ENCODE measurements around the gene TDRD5.
"Not testable (repeated sequence)": the region's sequence is repeated elsewhere in the genome, so short reads cannot be mapped to it uniquely, and the experiment has no call there.

TDRD5 gene

GRCh38 chr1:179612361-179612760, 20.7 kb downstream of the TDRD5 start:
- no peak for DNase-seq

DNA sequence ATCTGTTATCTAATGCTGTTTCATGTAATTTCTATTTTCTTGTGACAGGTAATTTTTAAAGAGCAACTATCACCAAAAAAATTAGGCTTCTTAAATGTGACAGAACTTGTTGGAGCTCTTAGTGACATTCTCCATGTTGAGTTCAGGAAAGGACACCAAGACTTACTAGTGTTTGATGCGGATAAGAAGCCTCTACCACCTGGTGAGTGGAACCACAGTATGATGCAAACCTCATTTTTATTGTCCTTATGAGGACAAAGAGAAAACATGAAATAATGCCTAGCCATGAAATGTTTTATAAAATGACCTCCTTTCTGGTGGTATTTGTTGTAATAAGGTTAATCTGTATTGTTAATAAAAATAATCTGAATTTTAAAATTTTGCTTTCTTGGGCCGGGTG, 39.1 kb downstream of the TDRD5 start:
- no peak for DNase-seq

GRCh38 chr1:179632868-179633267, 41.2 kb downstream of the TDRD5 start:
- DNase-seq = no peak

- no peak for DNase-seq
Measured at GRCh38 chr1:179637211-179637860, 45.7 kb downstream of the TDRD5 start.

DNA sequence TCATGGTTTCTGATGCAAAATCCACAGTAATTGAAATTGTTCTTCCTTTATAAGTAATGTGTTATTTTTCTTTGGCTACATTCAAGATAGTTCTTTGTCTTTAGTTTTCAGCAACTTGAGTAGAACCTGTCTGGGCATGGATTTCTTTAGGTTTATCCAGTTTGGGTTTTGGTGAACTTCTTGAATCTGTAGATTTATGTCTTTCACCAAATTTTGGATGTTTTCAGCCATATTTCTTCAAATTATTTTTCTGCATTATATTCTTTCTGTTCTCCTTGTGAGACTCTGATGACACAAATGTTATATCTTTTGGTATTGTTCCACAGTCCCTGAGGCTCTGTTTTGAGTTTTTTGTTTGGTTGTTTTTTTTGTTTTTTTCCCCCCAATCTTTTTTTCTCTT, 69.4 kb downstream of the TDRD5 start:
- no peak for DNase-seq

DNA sequence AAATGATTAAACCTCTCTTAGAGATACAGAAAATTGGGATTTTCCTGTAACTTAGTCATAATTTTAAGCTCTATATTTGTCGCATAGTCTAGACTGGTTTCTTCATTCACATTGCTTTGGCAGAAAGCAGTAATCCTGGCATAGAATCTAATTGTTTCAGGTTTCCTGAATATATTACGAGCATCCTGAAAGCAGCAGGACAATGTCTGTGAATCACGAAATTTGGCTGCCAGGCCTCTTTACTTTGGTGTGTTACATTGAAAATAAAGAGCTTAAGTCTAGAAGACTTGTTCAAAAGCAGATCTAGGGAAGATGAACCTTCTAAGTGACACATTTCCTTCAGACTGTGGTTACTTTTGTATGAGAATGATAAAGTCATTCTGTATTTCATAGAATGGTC, 72.2 kb downstream of the TDRD5 start:
- DNase-seq = no peak

- DNase-seq = no peak
Measured at GRCh38 chr1:179677882-179678281, 86.2 kb downstream of the TDRD5 start.

DNA sequence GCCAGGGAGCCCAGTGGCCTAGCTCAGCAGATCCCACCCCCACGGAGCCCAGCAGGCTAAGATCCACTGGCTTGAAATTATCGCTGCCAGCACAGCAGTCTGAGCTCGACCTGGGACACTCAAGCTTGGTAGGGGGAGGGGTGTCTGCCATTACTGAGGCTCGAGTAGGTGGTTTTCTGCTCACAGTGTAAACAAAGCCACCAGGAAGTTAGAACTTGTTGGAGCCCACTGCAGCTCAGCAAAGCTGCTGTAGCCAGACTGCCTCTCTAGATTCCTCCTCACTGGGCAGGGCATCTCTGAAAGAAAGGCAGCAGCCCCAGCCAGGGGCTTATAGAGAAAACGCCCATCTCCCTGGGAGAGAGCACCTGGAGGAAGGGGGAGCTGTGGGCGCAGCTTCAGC, 102.9 kb downstream of the TDRD5 start:
- not testable (repeated sequence) for DNase-seq

- DNase-seq = no peak
Measured at GRCh38 chr1:179702946-179703539, 111.4 kb downstream of the TDRD5 start.

DNA sequence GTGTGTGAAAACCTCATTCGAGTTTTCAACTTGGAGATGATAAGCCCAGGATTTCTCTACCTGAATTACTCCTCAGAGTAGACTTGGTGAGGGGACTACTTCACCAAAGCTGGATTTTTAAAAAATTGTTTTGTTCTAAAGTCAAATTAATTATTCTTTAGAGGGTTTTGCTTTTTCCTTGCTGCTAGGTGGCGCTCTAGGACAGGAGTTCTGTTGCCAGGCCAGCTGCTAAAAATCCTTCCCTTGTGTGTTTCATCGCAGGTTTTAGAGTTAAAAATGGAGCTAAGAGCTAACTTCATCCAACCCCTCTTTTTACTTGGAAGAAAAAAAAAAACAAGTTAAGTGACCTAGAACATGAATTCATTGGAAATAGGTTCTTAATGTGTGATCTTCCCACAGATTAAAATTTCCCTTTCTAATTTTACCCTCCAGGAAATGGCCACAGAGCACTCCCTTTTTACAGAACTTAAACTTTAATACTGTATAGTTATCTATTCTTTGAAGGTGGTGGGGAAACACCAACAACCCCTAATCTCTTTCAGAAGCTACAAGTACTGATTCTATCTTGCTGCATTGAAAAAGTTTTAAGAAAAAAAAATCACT, 114.8 kb downstream of the TDRD5 start:
- DNase-seq = peak; percentile 66

DNA sequence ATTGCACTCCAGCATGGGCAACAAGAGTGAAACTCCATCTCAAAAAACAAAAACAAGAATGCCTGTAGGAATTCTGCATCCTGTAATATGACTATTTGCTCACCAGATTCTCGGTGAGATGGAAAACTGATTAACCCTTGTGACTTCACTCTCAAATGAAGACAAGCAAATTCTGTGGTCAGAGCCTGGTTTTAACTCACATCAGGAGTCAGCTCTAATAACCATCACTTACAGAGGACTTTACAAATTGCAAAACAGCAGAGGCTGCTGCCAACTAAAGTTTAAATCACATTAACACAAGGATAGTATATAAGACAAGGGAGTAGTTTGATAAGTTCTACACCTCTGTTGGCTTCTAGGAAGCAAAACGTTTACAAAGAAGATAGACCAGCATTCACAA, 115.8 kb downstream of the TDRD5 start:
- no peak for DNase-seq

- no peak for DNase-seq
Measured at GRCh38 chr1:179708434-179709195, 117.0 kb downstream of the TDRD5 start.

GRCh38 chr1:179709841-179710329, 118.3 kb downstream of the TDRD5 start:
- no peak for DNase-seq

GRCh38 chr1:179714159-179714558, 122.5 kb downstream of the TDRD5 start:
- DNase-seq = no peak

- DNase-seq = no peak
Measured at GRCh38 chr1:179714623-179715022, 123.0 kb downstream of the TDRD5 start.

GRCh38 chr1:179719272-179719671, 127.6 kb downstream of the TDRD5 start:
- DNase-seq = no peak

- DNase-seq = no peak
Measured at GRCh38 chr1:179728271-179728670, 136.6 kb downstream of the TDRD5 start.

DNA sequence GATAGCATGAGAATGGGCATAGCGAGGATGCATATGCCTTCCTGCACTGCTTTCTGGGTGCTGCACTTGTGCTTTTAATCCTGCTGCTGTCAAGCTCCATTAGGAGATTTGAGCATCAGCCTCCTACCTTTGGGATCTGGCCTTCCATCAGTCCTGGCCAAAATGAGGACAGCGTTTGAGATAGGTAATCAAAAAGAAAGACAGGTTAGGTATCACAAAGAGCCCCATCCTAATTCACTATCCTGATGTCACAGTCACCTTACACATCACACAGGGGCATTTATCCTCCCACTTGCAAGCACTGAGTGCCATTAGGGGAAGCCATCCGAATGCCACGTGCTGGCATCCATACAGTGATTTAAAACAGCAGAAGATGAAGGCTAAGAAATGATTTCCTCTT, 138.2 kb downstream of the TDRD5 start:
- no peak for DNase-seq

DNA sequence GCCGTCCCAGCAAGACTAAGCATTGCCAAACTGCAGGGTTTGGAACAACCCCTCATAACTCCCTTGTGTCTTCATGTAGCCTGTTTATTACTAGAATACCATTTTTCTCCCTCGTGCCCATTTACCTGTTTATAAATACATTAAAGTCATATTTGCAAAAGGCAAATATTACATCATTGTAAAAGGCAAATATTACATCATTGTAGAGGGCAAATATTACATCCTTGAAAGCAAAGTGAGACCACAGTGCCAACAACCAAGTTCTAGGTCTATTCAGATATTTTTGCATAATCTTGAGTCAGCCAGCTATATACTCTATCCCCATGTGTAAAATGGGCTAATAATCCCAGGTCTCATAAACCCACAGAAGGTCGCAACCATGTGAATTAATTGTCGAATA, 140.0 kb downstream of the TDRD5 start:
- no peak for DNase-seq

Data from activated CD8-positive, alpha-beta memory T cell treated with anti-CD3 and anti-CD28 coated beads, Interleukin-2, amount 50 U/mL, for 48 hours (primary cell).